NCI-H2029 (cell line): ENCODE results near the gene AHDC1.
"Not testable (repeated sequence)": the region's sequence is repeated elsewhere in the genome, so short reads cannot be mapped to it uniquely, and the experiment has no call there.

Experiments
- DNase-seq: peaks from one replicate; lab custom pipeline; 2025; lab: John Stamatoyannopoulos, UW

Gene AHDC1

GRCh38 chr1:27634177-27634984, 30.4 kb upstream of the AHDC1 start:
- DNase-seq: no peak

GRCh38 chr1:27633640-27634176, 29.8 kb upstream of the AHDC1 start:
- DNase-seq: no peak

- DNase-seq: no peak
Observed at GRCh38 chr1:27633298-27633610, 29.3 kb upstream of the AHDC1 start.

- DNase-seq: no peak
Observed at GRCh38 chr1:27632387-27633297, 28.7 kb upstream of the AHDC1 start.

- DNase-seq: no peak
Observed at GRCh38 chr1:27630859-27631491, 27.0 kb upstream of the AHDC1 start.

- no peak for DNase-seq
Observed at GRCh38 chr1:27628712-27629111, 24.8 kb upstream of the AHDC1 start.

GRCh38 chr1:27627733-27628132, 23.8 kb upstream of the AHDC1 start:
- not testable (repeated sequence) for DNase-seq

GRCh38 chr1:27627061-27627460, 23.1 kb upstream of the AHDC1 start:
- no peak for DNase-seq

GRCh38 chr1:27626031-27626935, 22.3 kb upstream of the AHDC1 start:
- no peak for DNase-seq

GRCh38 chr1:27624467-27625178, 20.7 kb upstream of the AHDC1 start:
- DNase-seq: no peak

- DNase-seq: no peak
Observed at GRCh38 chr1:27623327-27624212, 19.6 kb upstream of the AHDC1 start.

GRCh38 chr1:27622828-27623227, 18.9 kb upstream of the AHDC1 start:
- no peak for DNase-seq

- no peak for DNase-seq
Observed at GRCh38 chr1:27621051-27621920, 17.3 kb upstream of the AHDC1 start.

GRCh38 chr1:27619782-27620438, 16.0 kb upstream of the AHDC1 start:
- not testable (repeated sequence) for DNase-seq

- DNase-seq: no peak
Observed at GRCh38 chr1:27618341-27619082, 14.6 kb upstream of the AHDC1 start.

- DNase-seq: no peak
Observed at GRCh38 chr1:27617420-27617819, 13.5 kb upstream of the AHDC1 start.

GRCh38 chr1:27616441-27616840, 12.5 kb upstream of the AHDC1 start:
- no peak for DNase-seq
